GM23338 (cell line): ENCODE results near the gene PHF23. TPM values are rescaled to one million over a fixed set of nuclear protein-coding genes. Genes with fewer than 3 reads are reported as not detected.

Source experiments
- ATAC-seq: fragments of 200-7000 bp; cut with Tn5 transposase; 3 replicates; pipeline ENCODE4 v1.9.1; 2020
- DNase-seq: peaks from one replicate; pipeline ENCODE4 v3.0.0-alpha.2; 2015; ENCODE audit warnings: low spot score
- H2AFZ ChIP-seq: fragments of 200-600 bp; sonication (generic); 2 replicates; pipeline ENCODE4 v1.8.0; 2016; ENCODE audit warnings: antibody characterized with exemption, mild to moderate bottlenecking, moderate library complexity
- H3F3A ChIP-seq: fragments of 200-600 bp; sonication (generic); replicated peaks from 2 replicates; pipeline ENCODE4 v1.8.0; 2017; ENCODE audit warnings: antibody characterized with exemption, mixed run types, low read depth
- H3K27ac ChIP-seq: fragments of 200-600 bp; sonication (generic); 2 replicates; pipeline ENCODE4 v1.6.1; 2016; ENCODE audit warnings: low read depth
- H3K27me3 ChIP-seq: fragments of 200-600 bp; sonication (generic); 2 replicates; pipeline ENCODE4 v1.8.0; 2016; ENCODE audit warnings: mild to moderate bottlenecking, mixed run types, moderate library complexity; ENCODE audit not compliant: insufficient read depth
- H3K36me3 ChIP-seq: fragments of 200-600 bp; sonication (generic); 2 replicates; pipeline ENCODE4 v1.8.0; 2016; ENCODE audit warnings: mild to moderate bottlenecking; ENCODE audit not compliant: insufficient read depth
- H3K4me1 ChIP-seq: fragments of 200-600 bp; sonication (generic); 2 replicates; pipeline ENCODE4 v1.8.0; 2016; ENCODE audit warnings: mild to moderate bottlenecking, moderate library complexity; ENCODE audit not compliant: insufficient read depth
- H3K4me2 ChIP-seq: fragments of 200-600 bp; sonication (generic); 2 replicates; pipeline ENCODE4 v1.7.1; 2017; ENCODE audit warnings: mixed run types
- H3K4me3 ChIP-seq: fragments of 200-600 bp; sonication (generic); 2 replicates; pipeline ENCODE4 v1.6.1; 2016; ENCODE audit warnings: mixed run types
- H3K79me2 ChIP-seq: fragments of 200-600 bp; sonication (generic); replicated peaks from 2 replicates; pipeline ENCODE4 v1.8.0; 2017; ENCODE audit warnings: mild to moderate bottlenecking; ENCODE audit not compliant: insufficient read depth
- H3K9me2 ChIP-seq: fragments of 200-600 bp; sonication (generic); 2 replicates; pipeline ENCODE4 v1.8.0; 2017; ENCODE audit not compliant: insufficient read depth
- H4K20me1 ChIP-seq: fragments of 200-600 bp; sonication (generic); replicated peaks from 2 replicates; pipeline ENCODE4 v1.8.0; 2017; ENCODE audit warnings: mild to moderate bottlenecking; ENCODE audit not compliant: insufficient read depth
- H3K27ac Mint-ChIP-seq: 2 replicates; pipeline ENCODE4 v1.8.0; 2020; ENCODE audit warnings: inconsistent platforms, mild to moderate bottlenecking, moderate library complexity, mixed read lengths
- H3K27me3 Mint-ChIP-seq: 3 replicates; pipeline ENCODE4 v1.8.0; 2022; ENCODE audit warnings: low read depth, mild to moderate bottlenecking, moderate library complexity, mixed read lengths, inconsistent platforms; ENCODE audit not compliant: insufficient read depth, poor library complexity
- H3K36me3 Mint-ChIP-seq: 3 replicates; pipeline ENCODE4 v1.8.0; 2021; ENCODE audit warnings: low read depth, mild to moderate bottlenecking, inconsistent platforms, moderate library complexity, mixed read lengths
- H3K4me1 Mint-ChIP-seq: 3 replicates; pipeline ENCODE4 v1.8.0; 2020; ENCODE audit warnings: mild to moderate bottlenecking, inconsistent platforms, mixed read lengths
- H3K4me3 Mint-ChIP-seq: 3 replicates; pipeline ENCODE4 v1.8.0; 2021; ENCODE audit warnings: moderate library complexity, mild to moderate bottlenecking, inconsistent platforms, mixed read lengths
- H3K9me3 Mint-ChIP-seq: 3 replicates; pipeline ENCODE4 v1.8.0; 2020; ENCODE audit warnings: moderate library complexity, mild to moderate bottlenecking, inconsistent platforms, mixed read lengths
- CREB1 ChIP-seq: fragments of 250-450 bp; sonication (Bioruptor Pico); IDR thresholded peaks from 2 replicates; pipeline ENCODE4 v1.5.0; 2020; ENCODE audit warnings: low read depth, mild to moderate bottlenecking, moderate library complexity
- ETS1 ChIP-seq: IDR thresholded peaks from 2 replicates; pipeline ENCODE4 v1.6.1; 2016; ENCODE audit warnings: antibody characterized with exemption
- EZH2 ChIP-seq: fragments of 200-600 bp; sonication (generic); IDR thresholded peaks from one replicate; pipeline ENCODE4 v1.8.0; 2017; ENCODE audit warnings: antibody characterized with exemption, mild to moderate bottlenecking, low read depth; ENCODE audit not compliant: unreplicated experiment
- EZH2phosphoT487 ChIP-seq: fragments of 200-600 bp; sonication (generic); IDR thresholded peaks from one replicate; pipeline ENCODE4 v1.8.1; 2018; ENCODE audit warnings: antibody characterized with exemption; ENCODE audit not compliant: unreplicated experiment
- NANOG ChIP-seq: IDR thresholded peaks from 2 replicates; pipeline ENCODE4 v1.6.1; 2016; ENCODE audit warnings: antibody characterized with exemption, borderline replicate concordance
- POLR2AphosphoS5 ChIP-seq: IDR thresholded peaks from 2 replicates; pipeline ENCODE4 v1.6.1; 2016; ENCODE audit warnings: antibody characterized with exemption, low read depth
- REST ChIP-seq: IDR thresholded peaks from one replicate; pipeline ENCODE4 v1.6.1; 2018; ENCODE audit warnings: antibody characterized with exemption; ENCODE audit not compliant: unreplicated experiment
- STAT1 ChIP-seq: IDR thresholded peaks from one replicate; pipeline ENCODE4 v1.6.1; 2016; ENCODE audit warnings: antibody characterized with exemption; ENCODE audit not compliant: unreplicated experiment
- ZNF114 ChIP-seq: fragments of 250-450 bp; sonication (Bioruptor Pico); IDR thresholded peaks from 2 replicates; pipeline ENCODE4 v1.5.0; 2020; ENCODE audit warnings: mild to moderate bottlenecking, moderate library complexity
- ZNF331 ChIP-seq: fragments of 250-450 bp; sonication (Bioruptor Pico); IDR thresholded peaks from 2 replicates; pipeline ENCODE4 v1.5.0; 2020; ENCODE audit warnings: low read depth, mild to moderate bottlenecking, moderate library complexity
- polyA plus RNA-seq: library from polyadenylated mRNA; unstranded; fragments of >200 nt; fragmentation: Nextera tagmentation; extraction: Ambion mirVana; gene quantifications from 2 replicates; pipeline ENCODE4 v1.2.1, GENCODE V29; 2016
- total RNA-seq: library from RNA; depleted of rRNA; stranded (reverse); fragments of >200 nt; shearing (Covaris generic); gene quantifications from 2 replicates; pipeline ENCODE4 v1.2.3, GENCODE V29; 2014

Gene PHF23
- total and polyA plus RNA-seq, 2 experiments from 2014 or later: 35.4 to 51.0 TPM

GRCh38 chr17:7260651-7261378 lies 21.6 kb upstream of the PHF23 start:
- ATAC-seq: peak; percentile 40
- peak overlapping the region; percentile 91 for H3K4me3 Mint-ChIP-seq
- H3K27ac Mint-ChIP-seq: peak overlapping the region; percentile 92

GRCh38 chr17:7260151-7260550 lies 20.9 kb upstream of the PHF23 start:
- ATAC-seq (no peak), DNase-seq (no peak)
- no peaks in the 10 kb centered on the region for H3K9me2 ChIP-seq
- peaks cover 21% of the 10 kb centered on the region for H3F3A ChIP-seq
- H3K4me2 ChIP-seq: peak overlapping the region; percentile 100
- peaks cover 28% of the 10 kb centered on the region for H3K4me1 Mint-ChIP-seq
- H3K27me3 Mint-ChIP-seq: peaks cover 33% of the 10 kb centered on the region
- H3K27ac Mint-ChIP-seq: peak overlapping the region; percentile 84; the same call in 1 of the 2 replicates
- H3K27me3 ChIP-seq: no peaks in the 10 kb centered on the region
- H3K9me3 Mint-ChIP-seq: no peaks in the 10 kb centered on the region; the same call in 2 of the 3 replicates
- peaks cover 27% of the 10 kb centered on the region for H3K79me2 ChIP-seq
- H3K36me3 Mint-ChIP-seq: peaks cover 51% of the 10 kb centered on the region
- peaks cover 17% of the 10 kb centered on the region; the same call in 1 of the 2 replicates for H4K20me1 ChIP-seq
- H3K4me1 ChIP-seq: peaks cover 9% of the 10 kb centered on the region
- H2AFZ ChIP-seq: no peak overlapping the region
- peak overlapping the region; percentile 97; the same call in 1 of the 2 replicates for H3K27ac ChIP-seq
- H3K4me3 ChIP-seq: peak overlapping the region; percentile 99
- peaks cover 16% of the 10 kb centered on the region for H3K36me3 ChIP-seq
- H3K4me3 Mint-ChIP-seq: peak overlapping the region; percentile 91
- TF ChIP-seq NANOG (no peak), POLR2AphosphoS5 (no peak), EZH2phosphoT487 (no peak), CREB1 (no peak), EZH2 (no peak), REST (no peak), ZNF114 (no peak), STAT1 (no peak), ZNF331 (CRISPR knock-in tag) (no peak), ETS1 (no peak)

More at GRCh38 chr17:7260651-7261378, 21.6 kb upstream of the PHF23 start:
- Histone ChIP-seq H3K36me3 (peaks cover 15% of the 10 kb centered on the region), H3K4me3 (peak overlapping the region; percentile 99), H4K20me1 (peaks cover 15% of the 10 kb centered on the region; the same call in 1 of the 2 replicates), H3K4me1 (peaks cover 9% of the 10 kb centered on the region), H3F3A (peaks cover 21% of the 10 kb centered on the region), H2AFZ (no peak overlapping the region), H3K79me2 (peaks cover 27% of the 10 kb centered on the region), H3K4me2 (peak overlapping the region; percentile 100), H3K27me3 (no peaks in the 10 kb centered on the region), H3K27ac (peak overlapping the region; percentile 97), H3K9me2 (no peaks in the 10 kb centered on the region)
- H3K9me3 Mint-ChIP-seq: no peaks in the 10 kb centered on the region; the same call in 2 of the 3 replicates
- peaks cover 28% of the 10 kb centered on the region for H3K4me1 Mint-ChIP-seq
- peaks cover 33% of the 10 kb centered on the region for H3K27me3 Mint-ChIP-seq
- peak; percentile 94 for DNase-seq
- H3K36me3 Mint-ChIP-seq: peaks cover 45% of the 10 kb centered on the region
- TF ChIP-seq POLR2AphosphoS5 (peak; percentile 10; the same call in 1 of the 2 replicates), REST (no peak)
